H1 (cell line): ENCODE results near the gene CXCR5. TPM values are rescaled to one million over a fixed set of nuclear protein-coding genes. Genes with fewer than 3 reads are reported as not detected.

Source experiments
- BACH1 ChIP-seq: IDR thresholded peaks from 2 replicates; pipeline ENCODE4 v1.6.1; 2012; ENCODE audit warnings: low read length, improper control_type of control experiment
- polyA plus RNA-seq, 7 experiments: library from polyadenylated mRNA; depleted of rRNA in 3 of 7; stranded (reverse) in 5 of 7; unstranded in 2 of 7; fragments of >200 nt in 5 of 7; fragments of 200-250 nt in 2 of 7; gene quantifications; 1 replicate in 5 of 7; 2 replicates in 1 of 7; 4 replicates in 1 of 7; pipeline versions ENCODE4 v1.2.1 to v1.2.3, GENCODE V29; 2011 to 2013; ENCODE audit warnings: missing spikeins in 2 of 7, mixed read lengths in 2 of 7
- total RNA-seq: library from RNA; stranded (reverse); fragmentation: NEBNext Ultra II Directional; extraction: Animal tissue kit (Norgen Biotek cat#: 25700); gene quantifications from 2 replicates; pipeline ENCODE4 v1.2.1, GENCODE V29; 2021
- TF ChIP-seq, protein P1 (sequence below): IDR thresholded peaks from 2 replicates; pipeline ENCODE4 v1.6.1; 2012; ENCODE audit warnings: inconsistent platforms

Gene CXCR5
- total and polyA plus RNA-seq, 2 of the 8 experiments (the other 6 are each of a cell fraction or from before 2014, with no cell fraction given), result not detected

DNA sequence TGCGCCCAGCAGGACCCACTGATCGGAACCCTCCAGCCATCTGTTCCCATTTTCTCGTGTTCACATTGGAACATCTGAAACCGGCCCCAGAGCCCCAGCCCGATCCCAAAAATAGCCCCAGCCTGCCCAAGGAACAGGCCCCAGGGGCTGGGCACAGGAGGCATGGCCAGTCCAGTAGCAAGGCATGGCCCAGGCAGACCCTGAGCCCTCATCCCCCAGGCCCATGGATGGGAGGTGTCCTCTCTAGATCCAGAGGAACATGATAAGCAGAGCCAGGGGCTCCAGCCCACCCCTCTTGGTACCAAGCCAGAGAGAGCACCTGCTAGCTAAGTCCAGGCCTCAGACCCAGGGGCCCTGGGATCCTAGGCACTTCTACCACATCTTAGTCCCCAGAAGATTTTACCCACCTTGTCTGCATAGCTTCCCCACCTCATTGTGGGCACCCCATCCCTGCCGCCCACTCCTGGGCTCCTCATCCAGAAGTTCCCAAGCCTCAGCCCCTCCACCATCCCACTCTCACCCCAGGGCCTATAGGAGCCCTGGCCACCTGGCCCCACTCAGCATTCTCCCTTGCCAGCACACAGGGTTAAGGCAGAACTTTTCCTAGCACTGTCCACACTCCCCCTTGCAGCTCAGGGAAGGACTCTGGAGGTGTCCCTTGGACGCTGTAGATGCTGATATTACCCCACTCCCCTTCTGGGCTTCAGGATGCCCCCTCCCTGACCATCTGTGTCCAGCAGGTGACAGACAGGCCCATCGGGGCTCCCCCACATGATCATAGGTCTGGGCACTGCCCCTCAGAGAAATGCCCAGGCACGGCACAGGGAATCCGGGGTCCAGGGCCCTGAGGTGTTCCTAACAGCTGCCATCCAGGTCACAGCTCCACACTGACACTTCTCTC, 32.5 kb downstream of the CXCR5 start (continued):
- TF ChIP-seq BACH1, result no peak
- TF ChIP-seq, protein P1, sequence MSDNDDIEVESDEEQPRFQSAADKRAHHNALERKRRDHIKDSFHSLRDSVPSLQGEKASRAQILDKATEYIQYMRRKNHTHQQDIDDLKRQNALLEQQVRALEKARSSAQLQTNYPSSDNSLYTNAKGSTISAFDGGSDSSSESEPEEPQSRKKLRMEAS, result no peak
